Esophagus muscularis mucosa (tissue), 3 donors: ENCODE results near the gene ERCC6.

Experiments
- EP300 ChIP-seq: sonication (generic); formaldehyde crosslinking; IDR thresholded peaks from one replicate; pipeline ENCODE4 v1.6.1; 2017; ENCODE audit warnings: antibody characterized with exemption
- POLR2AphosphoS5 ChIP-seq, 2 donors: sonication (generic); formaldehyde crosslinking; IDR thresholded peaks; one replicate each; pipeline ENCODE4 v1.6.1; 2017; ENCODE audit warnings: antibody characterized with exemption in 2 of 2

DNA sequence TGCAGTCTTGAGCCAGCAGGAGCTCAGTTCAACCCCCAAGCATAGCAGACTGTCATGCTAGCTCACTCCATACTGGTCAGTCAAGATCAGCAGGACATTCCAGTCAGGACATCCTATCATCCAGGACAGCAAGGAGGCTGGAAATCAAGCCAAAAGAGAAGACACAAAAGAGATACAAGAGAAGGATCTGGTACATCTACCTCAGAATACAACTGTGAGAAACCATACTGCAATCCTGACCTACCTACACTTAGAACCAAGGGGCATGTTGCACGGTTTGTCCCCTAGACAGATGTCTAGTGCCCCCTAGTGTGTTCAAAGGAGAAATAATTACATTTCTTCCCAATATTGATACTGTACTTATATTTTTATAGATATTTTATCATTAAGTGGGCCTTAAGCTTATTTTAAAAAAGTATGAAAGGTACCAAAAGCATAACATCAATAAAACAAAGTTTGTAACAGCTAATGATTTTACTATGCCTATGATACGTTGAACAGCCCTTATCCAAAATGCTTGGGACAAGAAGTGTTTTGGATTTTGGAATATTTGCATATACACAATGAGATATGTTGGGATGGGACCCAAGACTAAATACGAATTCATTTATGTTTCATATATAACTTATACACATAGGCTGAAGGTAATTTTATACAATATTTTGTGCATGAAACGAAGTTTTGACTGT is 26.7 kb downstream of the ERCC6 start:
- no peak for TF ChIP-seq EP300
- no peak for TF ChIP-seq POLR2AphosphoS5 (IDR thresholded peaks at IDR 0.05)
